ENCODE results near the gene RHBDD2.

- TF ChIP-seq CTCF (IDR thresholded peaks at IDR 0.05; ENCODE audit: extremely low read depth in 1 of 2, insufficient read depth in 1 of 2, low read depth in 1 of 2, low read length in 2 of 2) (no peak), POLR2A (IDR thresholded peaks at IDR 0.05; ENCODE audit: low read depth, low read length) (no peak), POLR2AphosphoS5 (IDR thresholded peaks at IDR 0.05; ENCODE audit: insufficient read depth, low read depth, low read length) (no peak), MYC (IDR thresholded peaks at IDR 0.05; ENCODE audit: low read depth, low read length) (no peak), FOS (IDR thresholded peaks at IDR 0.05; ENCODE audit: borderline replicate concordance, insufficient read depth, low read length) (no peak), EZH2 (IDR thresholded peaks at IDR 0.05; ENCODE audit: borderline replicate concordance, low read depth, low read length, severe bottlenecking) (no peak), MAX (IDR thresholded peaks at IDR 0.05; ENCODE audit: insufficient read depth, insufficient read length) (no peak), GATA2 (IDR thresholded peaks at IDR 0.05; ENCODE audit: insufficient read depth, insufficient read length, low read depth, low read length) (no peak)
These were observed 47.0 kb downstream of the RHBDD2 start for GRCh38 chr7:75925717-75926435.
